K562 (cell line): ENCODE measurements around the gene METTL25. TPM values are rescaled to one million over a fixed set of nuclear protein-coding genes. Genes with fewer than 3 reads are reported as not detected.

Source experiments
- ATAC-seq: fragments of 200-7000 bp; cut with Tn5 transposase; 3 replicates; pipeline ENCODE4 v1.9.1; 2020; ENCODE audit warnings: moderate library complexity
- Bru-seq: library from RNA; stranded (reverse); fragments of 400-500 nt; gene quantifications from one replicate; lab custom pipeline; 2021; lab: Mats Ljungman, UMichigan
- BruChase-seq, 2 experiments: library from RNA; stranded (reverse); fragments of 400-500 nt; gene quantifications; one replicate each; lab custom pipeline; 2021; lab: Mats Ljungman, UMichigan
- BruUV-seq: library from RNA; stranded (reverse); fragments of 400-500 nt; replicated peaks from 2 replicates; lab custom pipeline; 2021; lab: Mats Ljungman, UMichigan
- CTCF ChIA-PET: fragments of 300-600 bp; formaldehyde crosslinking; extraction: SDS; loops from one replicate; lab custom pipeline; 2021; ENCODE audit warnings: low intra/inter-chr PET ratio; lab: Yijun Ruan, JAX
- POLR2A ChIA-PET: fragments of 300-600, 350-650 bp; sonication (Branson Sonifier 250); formaldehyde crosslinking; extraction: SDS; loops from one replicate; lab custom pipeline; 2021; ENCODE audit warnings: antibody characterized with exemption, inconsistent platforms; lab: Yijun Ruan, JAX
- DNase-seq, 4 experiments: peaks; one replicate each; pipeline versions ENCODE4 v3.0.0 to v3.0.0-alpha.2; 2011 to 2018; ENCODE audit warnings: low spot score in 3 of 4, mixed read lengths in 3 of 4; ENCODE audit errors: extremely low read depth in 1 of 4
- FAIRE-seq: peaks from 2 replicates; lab custom pipeline; 2011; peaks lifted over from hg19 to GRCh38; lab: Jason Lieb, UNC
- H2AFZ ChIP-seq: 2 replicates; pipeline ENCODE4 v1.6.0; 2011; ENCODE audit warnings: low read depth, low read length, control low read depth, inconsistent platforms
- H3K27ac ChIP-seq: fragments of 200-600 bp; 3 replicates; pipeline ENCODE4 v1.8.0; 2011; ENCODE audit warnings: low read depth, mild to moderate bottlenecking, control low read depth, inconsistent platforms, low read length, moderate library complexity, mixed read lengths; ENCODE audit errors: extremely low read depth
- H3K27me3 ChIP-seq, 2 experiments: fragments of 300-600 bp in 1 of 2; 2 replicates in 1 of 2; 3 replicates in 1 of 2; pipeline versions ENCODE4 v1.6.0 to v1.8.0; 2011; ENCODE audit warnings: inconsistent platforms in 2 of 2, low read length in 2 of 2, mild to moderate bottlenecking in 1 of 2, mixed read lengths in 1 of 2, moderate library complexity in 1 of 2; ENCODE audit not compliant: control insufficient read depth in 2 of 2, insufficient read depth in 2 of 2
- H3K36me3 ChIP-seq: fragments of 300-600 bp; 3 replicates; pipeline ENCODE4 v1.8.0; 2011; ENCODE audit warnings: mild to moderate bottlenecking, low read length, inconsistent platforms; ENCODE audit not compliant: control insufficient read depth, insufficient read depth
- H3K4me1 ChIP-seq, 2 experiments: fragments of 200-600 bp in 1 of 2; replicated peaks in 1 of 2; 2 replicates in 1 of 2; 3 replicates in 1 of 2; pipeline versions ENCODE4 v1.5.1 to v1.8.0; 2011; ENCODE audit warnings: inconsistent platforms in 2 of 2, low read length in 2 of 2, mild to moderate bottlenecking in 1 of 2, mixed read lengths in 1 of 2, moderate library complexity in 1 of 2; ENCODE audit not compliant: control insufficient read depth in 2 of 2, insufficient read depth in 2 of 2
- H3K4me2 ChIP-seq: 2 replicates; pipeline ENCODE4 v1.6.1; 2011; ENCODE audit warnings: low read length, control low read depth, inconsistent platforms, mixed read lengths; ENCODE audit not compliant: insufficient read depth
- H3K4me3 ChIP-seq: fragments of 200-600 bp; sonication (generic), shearing (Covaris generic); 2 replicates; pipeline ENCODE4 v1.5.1; 2016; ENCODE audit warnings: control low read depth, inconsistent platforms
- H3K79me2 ChIP-seq: fragments of 200-600 bp; 3 replicates; pipeline ENCODE4 v1.8.0; 2011; ENCODE audit warnings: low read length, inconsistent platforms; ENCODE audit not compliant: control insufficient read depth, insufficient read depth
- H3K9ac ChIP-seq, 2 experiments: 2 replicates each; pipeline versions ENCODE4 v1.6.0 to v1.6.1; 2011; ENCODE audit warnings: low read depth in 2 of 2, low read length in 2 of 2, control low read depth in 1 of 2, inconsistent platforms in 1 of 2, mild to moderate bottlenecking in 1 of 2, mixed read lengths in 1 of 2; ENCODE audit not compliant: insufficient read depth in 1 of 2
- H3K9me1 ChIP-seq: one replicate; pipeline ENCODE4 v1.6.0; 2011; ENCODE audit warnings: inconsistent platforms, mild to moderate bottlenecking, low read length, moderate library complexity; ENCODE audit not compliant: control insufficient read depth, insufficient read depth
- H3K9me3 ChIP-seq: replicated peaks from 2 replicates; pipeline ENCODE4 v1.5.1; 2011; ENCODE audit warnings: low read depth, low read length, inconsistent platforms; ENCODE audit not compliant: control insufficient read depth, insufficient read depth
- H4K20me1 ChIP-seq: replicated peaks from 2 replicates; pipeline ENCODE4 v1.6.1; 2011; ENCODE audit warnings: low read length, inconsistent platforms, mixed read lengths; ENCODE audit not compliant: control insufficient read depth, insufficient read depth
- ATF3 ChIP-seq, 2 experiments: fragments of 450-650 bp in 1 of 2; sonication (generic) in 1 of 2; formaldehyde crosslinking in 1 of 2; IDR thresholded peaks in 1 of 2; conservative IDR thresholded peaks in 1 of 2; 2 replicates each; pipeline versions ENCODE4 v1.6.1 to v1.8.1; 2016 to 2023; ENCODE audit warnings: mild to moderate bottlenecking in 2 of 2, moderate library complexity in 2 of 2, inconsistent platforms in 1 of 2, missing genetic modification reagents in 1 of 2
- KAT2B ChIP-seq: IDR thresholded peaks from one replicate; pipeline ENCODE4 v1.6.1; 2012; ENCODE audit warnings: low read depth, mild to moderate bottlenecking, control low read depth, inconsistent platforms, low read length, moderate library complexity
- NFIX ChIP-seq: fragments of 250-450 bp; sonication (Bioruptor Pico); IDR thresholded peaks from 2 replicates; pipeline ENCODE4 v1.4.0; 2020; ENCODE audit warnings: low read depth, mild to moderate bottlenecking, moderate library complexity
- NR2C2 ChIP-seq, 2 experiments: fragments of 200-800 bp in 1 of 2; sonication (Bioruptor generic) in 1 of 2; sonication (generic) in 1 of 2; formaldehyde crosslinking in 1 of 2; IDR thresholded peaks; 2 replicates each; pipeline versions ENCODE4 v1.6.1 to v1.8.0; 2016 to 2022; ENCODE audit warnings: mild to moderate bottlenecking in 1 of 2, missing compliant biosample characterization in 1 of 2, missing genetic modification characterization in 1 of 2, missing genetic modification reagents in 1 of 2
- PTBP1 ChIP-seq: fragments of 200-400 bp; formaldehyde crosslinking; IDR thresholded peaks from 2 replicates; pipeline ENCODE4 v1.6.1; 2017; ENCODE audit warnings: low read depth, low read length
- ZNF395 ChIP-seq: fragments of 200-800 bp; sonication (Bioruptor generic); IDR thresholded peaks from 2 replicates; pipeline ENCODE4 v1.6.1; 2017; ENCODE audit warnings: missing genetic modification characterization, missing compliant biosample characterization
- ZNF436 ChIP-seq: fragments of 250-450, 450-650 bp; sonication (Bioruptor Pico); formaldehyde crosslinking; IDR thresholded peaks from 2 replicates; pipeline ENCODE4 v1.7.0; 2020; ENCODE audit warnings: mild to moderate bottlenecking
- WGBS: fragments of 100-300 bp; shearing (Covaris generic); methylation state at CpG from one replicate; pipeline ENCODE4 v1.1.6; 2016; ENCODE audit warnings: low coverage, mixed read lengths; ENCODE audit not compliant: insufficient coverage; ENCODE audit errors: missing lambda C conversion rate; 5-methylcytosine and 5-hydroxymethylcytosine counted together
- in situ Hi-C: fragments of 300-500 bp; cut with MboI; formaldehyde crosslinking; loops from 4 replicates; pipeline ENCODE4 v1.15.0; 2018; ENCODE audit warnings: inconsistent platforms, mixed read lengths
- intact Hi-C: fragments of 100-400 bp; cut with micrococcal nuclease; formaldehyde crosslinking; loops from 2 replicates; pipeline ENCODE4 v1.14.2; 2022
- long read RNA-seq, 3 experiments: library from polyadenylated mRNA in 2 of 3; library from RNA in 1 of 3; unstranded in 2 of 3; stranded (forward) in 1 of 3; transcript quantifications; one replicate each; pipeline ENCODE4 v2.0.0, GENCODE V29; 2019 to 2022
- polyA minus RNA-seq, 3 experiments: library from RNA; depleted of rRNA, polyadenylated mRNA; stranded (reverse); fragments of >200 nt; gene quantifications; 2 replicates each; pipeline ENCODE4 v1.2.3, GENCODE V29; 2011
- polyA plus RNA-seq, 8 experiments: library from polyadenylated mRNA; depleted of rRNA in 4 of 8; stranded (reverse) in 5 of 8; unstranded in 3 of 8; fragments of >200 nt; fragmentation: Nextera tagmentation in 2 of 8; fragmentation: Illumina TruSeq in 1 of 8; extraction: Ambion mirVana in 2 of 8; extraction: Trizol in 1 of 8; gene quantifications; 2 replicates each; pipeline versions ENCODE4 v1.2.1 to v1.2.3, GENCODE V29; 2011 to 2014; ENCODE audit warnings: inconsistent platforms in 1 of 8, missing spikeins in 1 of 8
- total RNA-seq, 7 experiments: library from RNA; depleted of rRNA in 6 of 7; stranded (reverse); fragments of >200 nt in 6 of 7; fragmentation: Illumina TruSeq in 2 of 7; extraction: Trizol in 2 of 7; gene quantifications; 2 replicates each; pipeline versions ENCODE4 v1.2.1 to v1.2.3, GENCODE V29; 2011 to 2021; ENCODE audit warnings: low replicate concordance in 1 of 7
- TF ChIP-seq, protein P1 (sequence below): fragments of 450-650 bp; IDR thresholded peaks from 2 replicates; pipeline ENCODE4 v1.6.1; 2016; ENCODE audit warnings: borderline replicate concordance

Gene METTL25
- 1.8 and 3.2 TPM in 2 replicates for total RNA-seq (2011; cell fraction: chromatin; rRNA removed; ENCODE audit: low replicate concordance)
- total RNA-seq (2011; cell fraction: nucleolus; rRNA removed) = 0.67 and 2.1 TPM in 2 replicates
- total RNA-seq (2011; cell fraction: nucleoplasm; rRNA removed) = 2.1 and 2.3 TPM in 2 replicates
- total RNA-seq (2014; rRNA removed) = 0.50 and 1.3 TPM in 2 replicates
- total RNA-seq (2014; rRNA removed; fragmentation: Illumina TruSeq; extraction: Trizol) = 2.2 and 2.3 TPM in 2 replicates
- total RNA-seq (2015; rRNA removed; fragmentation: Illumina TruSeq; extraction: Trizol) = 2.4 and 2.5 TPM in 2 replicates
- total RNA-seq (2021) = 1.9 and 2.8 TPM in 2 replicates
- 1.4 and 2.1 TPM in 2 replicates for polyA plus RNA-seq (2011; rRNA removed)
- 0.33 and 0.41 TPM in 2 replicates for polyA plus RNA-seq (2011; cell fraction: cytosol; rRNA removed)
- polyA plus RNA-seq (2011; cell fraction: nucleus; rRNA removed) = 1.4 and 3.0 TPM in 2 replicates
- polyA plus RNA-seq (2012) = 1.6 and 2.1 TPM in 2 replicates
- polyA plus RNA-seq (2014; fragmentation: Illumina TruSeq; extraction: Trizol) = 0.88 and 1.0 TPM in 2 replicates
- polyA plus RNA-seq (2014; fragmentation: Nextera tagmentation; extraction: Ambion mirVana) = 1 to 10 TPM; 1.3 to 1.9 TPM
- polyA plus RNA-seq (2014; rRNA removed) = 0.88 and 1.1 TPM in 2 replicates
- 2.1 and 2.4 TPM in 2 replicates for polyA minus RNA-seq (2011; rRNA and poly(A)+ RNA removed)
- 1.0 and 2.0 TPM in 2 replicates for polyA minus RNA-seq (2011; cell fraction: cytosol; rRNA and poly(A)+ RNA removed)
- polyA minus RNA-seq (2011; cell fraction: nucleus; rRNA and poly(A)+ RNA removed) = 1.8 and 2.6 TPM in 2 replicates
- Bru-seq, nascent RNA = percentile 39 among the genes with signal in this experiment
- BruChase-seq, experiment 1, labeled RNA remaining after a 2-hour chase = percentile 41 among the genes with signal in this experiment
- percentile 39 among the genes with signal in this experiment for BruChase-seq, experiment 2, labeled RNA remaining after a 6-hour chase
- long read RNA-seq, experiment 1, partial matches to known transcripts = 2 of 8 reads
- long read RNA-seq, experiment 1, other reads (novel, unspliced or antisense) = 4 of 8 reads
- long read RNA-seq, experiment 2, partial matches to known transcripts = 1 of 2 reads
- long read RNA-seq, experiment 2, other reads (novel, unspliced or antisense) = 1 of 2 reads
- long read RNA-seq, experiment 3, partial matches to known transcripts = 0 of 1 reads
- long read RNA-seq, experiment 3, other reads (novel, unspliced or antisense) = 1 of 1 reads

GRCh38 chr12:82358200-82359114, at the start of gene METTL25, which contains the start of gene CCDC59:
METTL25 (plus strand) TSS chr12:82358529; CDS start chr12:82358566, 37 bp downstream.
CCDC59 (minus strand) TSS chr12:82358387; CDS start chr12:82358376, 11 bp downstream.
- POLR2A ChIA-PET = interaction anchor here (0.6 to 1.3 kb wide), 6 partner anchors 9 to 478 kb away, joined by 3 to 6 read pairs (median 4); no protein-coding TSS in a partner anchor
- no peaks in the 10 kb centered on the region for H3K27me3 ChIP-seq
- peak within 1 kb of the TSS; percentile 95 for H3K4me3 ChIP-seq
- H2AFZ ChIP-seq = peak within 1 kb of the TSS; percentile 100
- peaks cover 36% of the 10 kb centered on the region for H3K79me2 ChIP-seq
- no peaks in the 10 kb centered on the region; the same call in 1 of the 2 replicates for H4K20me1 ChIP-seq
- peak; percentile 86 to 97 (median 87) for DNase-seq
- peak within 1 kb of the TSS; percentile 98 to 100 for H3K9ac ChIP-seq
- no peaks in the 10 kb centered on the region for H3K9me1 ChIP-seq
- peaks cover 36% of the 10 kb centered on the region for H3K36me3 ChIP-seq
- CTCF ChIA-PET = interaction anchor here (0.6 kb wide), 1 partner anchor 339 kb away, joined by 3 read pairs; no protein-coding TSS in a partner anchor
- peak within 1 kb of the TSS; percentile 99 for H3K4me2 ChIP-seq
- WGBS = under 1% methylated on average over 30 of the region's 61 CpGs
- no TSS peak for BruUV-seq
- H3K9me3 ChIP-seq = no peaks in the 10 kb centered on the region
- intact Hi-C loops = no loop called here
- peaks cover 0 to 3% of the 10 kb centered on the region in 2 experiments; a peak in 2 of 5 replicates for H3K4me1 ChIP-seq
- peak; percentile 95 for ATAC-seq
- FAIRE-seq = peak; percentile 93
- peak within 1 kb of the TSS; percentile 100 for H3K27ac ChIP-seq
- in situ Hi-C loops = no loop called here
- TF ChIP-seq ZNF395 (CRISPR knock-in tag) (no peak; the same call in 1 of the 2 replicates), ZNF436 (CRISPR knock-in tag) (no peak), PTBP1 (no peak), KAT2B (peak; percentile 75), NR2C2 (CRISPR knock-in tag; IDR thresholded peaks at IDR 0.05) (peak; percentile 87; the same call in 1 of the 2 replicates), NR2C2 (tag; IDR thresholded peaks at IDR 0.05) (peak; percentile 96), NFIX (CRISPR knock-in tag) (no peak), ATF3 (IDR thresholded peaks at IDR 0.05) (peak; percentile 40; the same call in 1 of the 2 replicates), ATF3 (CRISPR knock-in tag; conservative IDR thresholded peaks at IDR 0.05) (peak; percentile 79)
- TF ChIP-seq, protein P1, sequence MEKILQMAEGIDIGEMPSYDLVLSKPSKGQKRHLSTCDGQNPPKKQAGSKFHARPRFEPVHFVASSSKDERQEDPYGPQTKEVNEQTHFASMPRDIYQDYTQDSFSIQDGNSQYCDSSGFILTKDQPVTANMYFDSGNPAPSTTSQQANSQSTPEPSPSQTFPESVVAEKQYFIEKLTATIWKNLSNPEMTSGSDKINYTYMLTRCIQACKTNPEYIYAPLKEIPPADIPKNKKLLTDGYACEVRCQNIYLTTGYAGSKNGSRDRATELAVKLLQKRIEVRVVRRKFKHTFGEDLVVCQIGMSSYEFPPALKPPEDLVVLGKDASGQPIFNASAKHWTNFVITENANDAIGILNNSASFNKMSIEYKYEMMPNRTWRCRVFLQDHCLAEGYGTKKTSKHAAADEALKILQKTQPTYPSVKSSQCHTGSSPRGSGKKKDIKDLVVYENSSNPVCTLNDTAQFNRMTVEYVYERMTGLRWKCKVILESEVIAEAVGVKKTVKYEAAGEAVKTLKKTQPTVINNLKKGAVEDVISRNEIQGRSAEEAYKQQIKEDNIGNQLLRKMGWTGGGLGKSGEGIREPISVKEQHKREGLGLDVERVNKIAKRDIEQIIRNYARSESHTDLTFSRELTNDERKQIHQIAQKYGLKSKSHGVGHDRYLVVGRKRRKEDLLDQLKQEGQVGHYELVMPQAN = peak; percentile 63; the same call in 1 of the 2 replicates
